GM18526 (cell line): Measurements from ENCODE around the gene ATP6V1C2.

Experiments used
- POLR2A ChIP-seq: IDR thresholded peaks from 3 replicates; pipeline ENCODE4 v1.6.1; 2011; ENCODE audit not compliant: insufficient read length; ENCODE audit errors: extremely low read depth

Gene ATP6V1C2

DNA sequence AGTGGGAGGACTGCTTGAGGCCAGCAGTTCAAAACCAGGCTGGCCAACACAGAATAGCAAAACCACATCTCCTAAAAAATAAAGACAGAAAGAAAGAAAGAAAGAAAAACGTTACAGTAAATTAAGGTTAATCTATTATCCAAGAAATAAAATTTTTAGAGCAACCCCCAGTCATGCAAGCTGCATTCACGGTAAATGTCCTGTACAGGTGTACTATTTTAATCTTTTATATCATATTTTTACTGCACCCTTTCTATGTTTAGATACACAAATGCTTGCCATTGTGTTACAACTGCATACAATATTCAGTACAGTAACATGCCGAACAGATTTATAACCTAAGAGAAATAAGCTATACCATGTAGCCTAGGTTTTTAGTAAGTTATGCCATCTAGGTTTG, 85.1 kb downstream of the ATP6V1C2 start:
- no peak for TF ChIP-seq POLR2A

DNA sequence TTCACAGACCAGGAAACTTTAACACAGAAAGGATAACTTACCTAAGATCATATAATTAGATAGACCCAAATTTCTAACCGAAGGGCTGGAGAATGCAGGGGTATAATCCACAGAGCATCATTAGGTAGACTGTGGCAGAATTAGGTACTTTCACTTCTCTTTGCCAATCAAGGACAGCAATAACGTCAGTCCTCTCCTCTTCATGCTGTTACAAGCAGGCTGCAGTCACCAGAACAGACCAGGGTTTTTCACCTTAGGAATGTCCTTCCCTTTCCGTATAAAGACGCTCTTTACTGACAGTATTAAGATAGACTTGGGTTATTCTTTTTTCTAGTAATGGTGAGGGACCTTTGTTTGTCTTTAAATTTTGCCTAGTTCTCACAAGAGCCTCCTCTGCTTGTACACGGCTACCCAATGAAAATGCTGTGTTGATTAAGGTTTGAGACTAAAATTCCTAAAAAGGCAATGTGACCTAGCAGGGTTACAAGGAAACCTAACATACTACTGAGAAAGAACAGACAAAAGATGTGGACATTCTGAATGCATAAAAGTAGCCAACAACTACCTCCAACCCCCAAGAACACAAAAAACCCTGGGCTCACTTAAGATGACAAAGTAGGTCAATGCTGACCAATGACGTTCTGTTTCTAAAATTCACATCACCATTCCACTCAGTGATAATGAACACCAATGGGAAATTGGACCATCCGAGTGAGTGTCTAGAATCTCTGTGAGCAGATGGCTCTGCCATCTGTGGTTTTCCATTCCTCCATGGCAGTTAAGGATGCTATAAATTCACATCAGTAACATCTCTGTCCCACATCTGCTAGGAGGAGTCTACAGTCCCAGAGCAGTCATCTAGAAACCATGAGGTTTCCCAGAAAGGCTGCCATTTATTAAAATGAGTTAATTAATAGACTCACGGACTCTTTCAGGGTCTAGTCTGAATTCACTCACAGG, 89.1 kb downstream of the ATP6V1C2 start:
- TF ChIP-seq POLR2A = no peak

DNA sequence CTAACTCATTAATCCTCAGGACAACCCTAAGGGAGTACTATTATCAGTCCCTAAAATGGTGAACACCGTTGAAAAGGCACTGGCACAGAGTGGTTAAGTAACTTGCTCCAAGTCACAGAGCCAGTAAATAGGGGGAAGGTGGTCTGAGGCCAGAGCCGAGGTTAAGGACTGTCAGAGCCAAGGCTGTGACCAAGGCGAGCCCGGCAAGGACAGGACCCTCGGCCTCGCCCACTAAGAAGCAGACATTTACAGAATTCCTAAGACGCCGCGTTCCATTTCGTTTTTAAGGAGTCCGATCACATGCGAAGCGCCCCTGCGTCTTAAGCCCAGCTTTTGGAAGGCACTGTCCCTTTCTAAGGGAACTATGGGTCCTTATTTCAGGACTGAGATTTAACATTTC, 90.1 kb downstream of the ATP6V1C2 start:
- no peak for TF ChIP-seq POLR2A

GRCh38 chr2:10812362-10813162, 91.1 kb downstream of the ATP6V1C2 start, which contains the start of gene PDIA6:
TSS of gene PDIA6 (minus strand) at chr2:10812785. CDS start at chr2:10812696, 89 bp downstream.
- peak; percentile 72 for TF ChIP-seq POLR2A

DNA sequence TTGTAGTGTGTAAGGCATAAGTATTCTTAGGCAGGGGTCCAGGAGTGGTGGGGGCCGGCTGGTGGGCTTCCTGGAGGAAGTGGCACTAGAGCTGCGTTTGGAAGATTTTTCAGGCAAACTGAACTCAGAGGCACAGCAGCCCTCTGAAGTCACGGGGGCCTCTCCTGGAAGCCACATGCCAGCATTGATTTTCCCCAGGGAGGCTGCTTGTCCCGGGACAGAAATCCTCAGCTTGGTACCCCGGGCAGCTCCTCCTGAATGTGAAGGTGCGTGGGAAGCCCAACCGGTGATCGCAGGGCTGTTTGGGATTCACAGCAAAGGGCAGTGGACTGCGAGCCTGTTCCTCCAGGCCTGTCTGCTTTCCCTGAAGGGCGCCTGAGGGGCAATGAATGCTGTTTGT, 92.7 kb downstream of the ATP6V1C2 start:
- no peak for TF ChIP-seq POLR2A

DNA sequence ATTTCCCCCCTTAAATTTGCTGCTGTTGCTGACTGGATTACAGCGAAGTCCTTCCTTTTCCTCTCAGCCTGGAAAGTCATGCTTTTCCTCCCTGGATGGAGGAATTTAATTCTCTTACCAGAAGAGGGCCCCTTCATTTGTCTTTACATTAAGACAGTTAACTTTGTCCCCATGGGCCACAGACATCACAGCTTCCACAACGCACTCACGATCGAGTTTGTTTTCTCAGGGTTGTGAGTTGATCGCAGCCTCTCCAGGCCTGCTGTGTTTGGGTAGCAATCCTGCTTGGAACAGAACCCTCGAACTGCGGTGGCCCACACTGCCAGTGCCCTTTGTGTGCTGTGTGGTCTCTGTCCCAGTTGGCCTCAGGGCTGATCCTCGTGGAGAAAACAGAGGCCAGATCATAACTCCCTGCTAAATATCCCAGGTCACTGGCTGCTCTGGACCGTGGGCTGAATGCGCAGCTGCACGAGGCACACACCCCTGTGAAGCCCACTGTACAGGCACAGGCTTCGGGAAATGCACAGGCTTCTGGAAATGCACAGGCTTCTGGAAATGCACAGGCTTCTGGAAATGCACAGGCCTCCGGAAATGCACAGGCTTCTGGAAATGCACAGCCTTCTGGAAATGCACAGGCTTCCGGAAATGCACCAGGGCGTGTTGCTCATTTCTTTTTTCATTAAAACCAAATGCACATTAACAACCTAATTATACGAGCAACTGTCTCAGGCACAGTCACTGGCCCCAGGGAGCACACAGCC, 93.3 kb downstream of the ATP6V1C2 start:
- no peak for TF ChIP-seq POLR2A

DNA sequence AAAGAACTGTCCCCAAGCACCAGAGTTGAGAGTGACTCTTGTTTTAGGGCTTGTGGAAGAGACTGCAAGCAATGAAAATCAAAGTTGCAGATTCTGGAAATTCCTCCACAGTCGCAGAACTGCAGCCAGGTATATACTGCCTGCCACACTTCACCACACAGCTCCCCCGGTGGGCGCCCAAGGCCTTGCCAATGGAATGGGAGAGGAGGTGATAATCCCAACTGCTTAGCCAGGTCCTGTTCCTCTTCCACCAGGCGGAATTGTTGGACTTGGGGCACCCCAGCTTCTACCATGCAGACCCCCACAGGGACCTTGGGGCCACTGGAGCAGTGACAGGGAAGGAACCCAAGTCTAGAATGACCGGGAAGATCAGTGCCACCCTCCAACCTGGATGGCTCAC, 96.0 kb downstream of the ATP6V1C2 start:
- no peak for TF ChIP-seq POLR2A

DNA sequence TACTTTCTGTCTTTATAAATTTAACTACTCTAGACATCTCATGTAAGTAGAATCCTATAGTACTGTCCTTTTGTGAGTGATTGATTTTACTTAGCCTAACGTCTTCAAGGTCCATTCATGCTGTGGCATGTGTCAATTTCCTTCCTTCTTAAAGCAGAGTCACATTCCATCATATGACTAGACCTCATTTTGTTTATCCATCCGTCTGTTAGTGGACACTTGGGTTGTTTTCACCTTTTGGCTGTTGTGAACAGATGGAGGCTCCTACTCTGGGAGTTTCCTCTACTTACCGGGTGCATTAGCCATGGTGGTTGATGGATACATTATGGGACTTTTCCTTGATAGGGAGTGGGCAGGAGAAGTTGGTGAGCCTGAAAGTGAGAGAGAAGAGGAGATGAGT, 97.6 kb downstream of the ATP6V1C2 start:
- TF ChIP-seq POLR2A = no peak

DNA sequence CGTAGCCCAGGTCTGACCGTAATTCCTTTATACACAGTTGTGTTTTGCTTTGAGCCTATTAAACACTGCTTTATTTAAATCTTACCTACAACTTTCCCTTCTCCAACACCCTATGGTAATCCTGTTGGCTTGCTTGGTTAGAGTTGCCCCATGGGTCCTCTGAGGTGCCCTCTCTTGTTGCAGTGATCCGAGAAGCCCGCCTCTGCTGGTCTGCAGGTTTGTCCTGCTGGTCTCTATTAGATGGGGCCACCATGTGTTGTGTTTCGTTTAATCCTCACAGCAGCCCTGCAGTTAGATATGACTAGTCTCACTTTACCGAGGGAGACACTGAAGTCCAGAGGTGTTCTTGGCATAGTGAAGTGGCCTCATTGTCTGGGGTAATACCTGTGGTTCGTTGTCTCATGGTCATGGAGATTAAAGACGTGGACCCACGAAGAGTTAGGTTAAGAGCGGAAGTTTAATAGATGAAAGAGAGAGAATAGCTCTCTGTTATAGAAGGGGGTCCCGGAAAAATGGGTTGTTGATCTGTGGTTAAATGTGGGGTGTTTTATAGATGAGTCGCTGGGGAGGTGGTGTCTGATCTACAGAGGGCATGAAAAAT, 98.4 kb downstream of the ATP6V1C2 start:
- no peak for TF ChIP-seq POLR2A

- no peak for TF ChIP-seq POLR2A
These were observed 99.1 kb downstream of the ATP6V1C2 start for GRCh38 chr2:10820562-10820961.

GRCh38 chr2:10820978-10821695, 99.7 kb downstream of the ATP6V1C2 start:
- no peak for TF ChIP-seq POLR2A

GRCh38 chr2:10824191-10824590, 102.8 kb downstream of the ATP6V1C2 start:
- no peak for TF ChIP-seq POLR2A

DNA sequence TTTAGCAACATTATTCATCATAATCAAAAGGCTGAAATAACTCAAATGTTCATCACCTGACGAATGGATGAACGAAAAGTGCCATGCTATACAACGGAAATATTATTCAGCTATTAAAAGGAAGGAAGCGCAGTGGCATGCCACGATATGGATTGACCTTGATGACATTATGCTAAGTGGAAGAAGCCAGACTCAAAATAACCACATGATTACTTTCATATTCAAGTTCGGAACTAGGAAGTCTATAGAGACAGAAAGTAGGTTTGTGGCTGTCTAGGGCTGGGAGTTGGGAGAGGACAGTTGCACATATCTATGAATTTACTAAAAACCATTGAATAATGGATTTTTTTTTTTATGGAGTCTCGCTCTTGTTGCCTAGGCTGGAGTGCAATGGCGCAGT, 104.6 kb downstream of the ATP6V1C2 start:
- TF ChIP-seq POLR2A = no peak

DNA sequence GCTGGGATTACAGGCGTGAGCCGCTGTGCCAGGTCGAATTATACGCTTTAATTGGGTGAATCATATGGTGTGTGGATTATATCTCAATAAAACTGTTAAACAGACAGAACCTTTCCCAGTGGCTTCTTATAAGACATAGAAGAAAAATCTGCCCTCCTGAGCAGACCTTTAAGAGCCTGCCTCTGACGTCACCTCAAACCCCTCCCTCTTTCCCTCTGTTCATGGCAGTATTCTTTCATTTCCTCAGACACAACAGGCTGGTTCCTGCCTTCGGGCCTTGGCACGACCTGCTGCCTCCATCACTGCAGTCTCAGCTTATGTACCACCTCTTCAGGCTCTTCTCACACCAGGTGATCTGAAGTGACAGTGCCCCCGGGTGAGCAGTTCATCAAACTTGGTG, 105.2 kb downstream of the ATP6V1C2 start:
- no peak for TF ChIP-seq POLR2A

DNA sequence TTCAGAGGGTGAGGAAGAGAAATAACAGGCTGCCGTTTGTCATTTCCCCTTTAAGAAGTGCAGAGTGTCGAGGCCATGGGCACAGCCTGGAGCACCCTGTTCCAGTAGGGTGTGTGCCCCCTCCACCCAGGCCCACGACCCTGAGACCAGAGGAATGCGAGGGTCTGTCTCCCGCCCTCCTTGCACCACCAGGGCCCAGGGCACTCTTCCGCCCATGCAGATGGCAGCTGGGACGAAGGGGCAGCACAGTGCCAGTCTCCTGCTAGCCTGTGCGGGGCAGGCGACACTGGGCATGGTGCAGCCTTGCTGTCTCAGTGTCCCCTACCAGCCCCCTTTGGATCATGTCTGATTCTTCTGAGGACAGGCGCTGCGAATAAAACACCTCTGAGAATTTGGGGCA, 106.9 kb downstream of the ATP6V1C2 start:
- no peak for TF ChIP-seq POLR2A

- TF ChIP-seq POLR2A = no peak
These were observed 107.9 kb downstream of the ATP6V1C2 start for GRCh38 chr2:10829299-10829698.
